Measurements from ENCODE around the gene ZSWIM5.

GRCh38 chr1:45011837-45012638 is 194.4 kb downstream of the ZSWIM5 start, which contains the start of gene UROD:
- no peak for TF ChIP-seq EZH2 (IDR thresholded peaks at IDR 0.05; ENCODE audit: low read length)
- TF ChIP-seq, protein P1, sequence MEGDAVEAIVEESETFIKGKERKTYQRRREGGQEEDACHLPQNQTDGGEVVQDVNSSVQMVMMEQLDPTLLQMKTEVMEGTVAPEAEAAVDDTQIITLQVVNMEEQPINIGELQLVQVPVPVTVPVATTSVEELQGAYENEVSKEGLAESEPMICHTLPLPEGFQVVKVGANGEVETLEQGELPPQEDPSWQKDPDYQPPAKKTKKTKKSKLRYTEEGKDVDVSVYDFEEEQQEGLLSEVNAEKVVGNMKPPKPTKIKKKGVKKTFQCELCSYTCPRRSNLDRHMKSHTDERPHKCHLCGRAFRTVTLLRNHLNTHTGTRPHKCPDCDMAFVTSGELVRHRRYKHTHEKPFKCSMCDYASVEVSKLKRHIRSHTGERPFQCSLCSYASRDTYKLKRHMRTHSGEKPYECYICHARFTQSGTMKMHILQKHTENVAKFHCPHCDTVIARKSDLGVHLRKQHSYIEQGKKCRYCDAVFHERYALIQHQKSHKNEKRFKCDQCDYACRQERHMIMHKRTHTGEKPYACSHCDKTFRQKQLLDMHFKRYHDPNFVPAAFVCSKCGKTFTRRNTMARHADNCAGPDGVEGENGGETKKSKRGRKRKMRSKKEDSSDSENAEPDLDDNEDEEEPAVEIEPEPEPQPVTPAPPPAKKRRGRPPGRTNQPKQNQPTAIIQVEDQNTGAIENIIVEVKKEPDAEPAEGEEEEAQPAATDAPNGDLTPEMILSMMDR (optimal IDR thresholded peaks at IDR 0.05 in 1 of 3, IDR thresholded peaks at IDR 0.05 in 1 of 3, conservative IDR thresholded peaks at IDR 0.05 in 1 of 3; ENCODE audit: extremely low read depth in 1 of 3, insufficient read depth in 2 of 3, low read length in 3 of 3): no peak

Data from keratinocyte (primary cell).